ENCODE data around the gene AGPAT3. TPM values are rescaled to one million over a fixed set of nuclear protein-coding genes. Genes with fewer than 3 reads are reported as not detected.
"Not testable (repeated sequence)": the region's sequence is repeated elsewhere in the genome, so short reads cannot be mapped to it uniquely, and the experiment has no call there.

The AGPAT3 gene
- polyA plus RNA-seq, 2 of the 4 experiments (the other 2 are of a cell fraction): 18.2 to 20.3 TPM

DNA sequence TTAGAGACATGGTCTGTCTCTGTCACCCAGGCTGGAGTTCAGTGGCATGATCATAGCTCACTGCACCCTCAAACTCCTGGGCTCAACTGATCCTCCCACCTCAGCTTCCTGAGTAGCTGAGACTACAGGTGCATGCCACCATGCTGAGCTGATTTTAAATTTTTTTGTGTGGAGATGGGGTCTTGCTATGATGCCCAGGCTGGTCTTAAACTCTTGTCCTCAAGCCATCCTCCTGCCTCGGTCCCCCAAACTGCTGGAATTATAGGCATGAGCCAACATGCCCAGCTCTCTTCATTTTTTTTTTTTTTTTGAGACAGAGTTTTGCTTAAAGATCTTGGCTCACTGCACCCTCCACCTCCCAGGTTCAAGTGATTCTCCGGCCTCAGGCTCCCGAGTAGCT is 24.8 kb upstream of the AGPAT3 start (continued):
- TF ChIP-seq, protein P1, sequence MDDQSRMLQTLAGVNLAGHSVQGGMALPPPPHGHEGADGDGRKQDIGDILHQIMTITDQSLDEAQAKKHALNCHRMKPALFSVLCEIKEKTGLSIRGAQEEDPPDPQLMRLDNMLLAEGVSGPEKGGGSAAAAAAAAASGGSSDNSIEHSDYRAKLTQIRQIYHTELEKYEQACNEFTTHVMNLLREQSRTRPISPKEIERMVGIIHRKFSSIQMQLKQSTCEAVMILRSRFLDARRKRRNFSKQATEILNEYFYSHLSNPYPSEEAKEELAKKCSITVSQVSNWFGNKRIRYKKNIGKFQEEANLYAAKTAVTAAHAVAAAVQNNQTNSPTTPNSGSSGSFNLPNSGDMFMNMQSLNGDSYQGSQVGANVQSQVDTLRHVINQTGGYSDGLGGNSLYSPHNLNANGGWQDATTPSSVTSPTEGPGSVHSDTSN (IDR thresholded peaks at IDR 0.05): no peak
- no peak for TF ChIP-seq CBX8 (IDR thresholded peaks at IDR 0.05)
- TF ChIP-seq TFCP2L1 (CRISPR knock-in tag; IDR thresholded peaks at IDR 0.05): no peak

DNA sequence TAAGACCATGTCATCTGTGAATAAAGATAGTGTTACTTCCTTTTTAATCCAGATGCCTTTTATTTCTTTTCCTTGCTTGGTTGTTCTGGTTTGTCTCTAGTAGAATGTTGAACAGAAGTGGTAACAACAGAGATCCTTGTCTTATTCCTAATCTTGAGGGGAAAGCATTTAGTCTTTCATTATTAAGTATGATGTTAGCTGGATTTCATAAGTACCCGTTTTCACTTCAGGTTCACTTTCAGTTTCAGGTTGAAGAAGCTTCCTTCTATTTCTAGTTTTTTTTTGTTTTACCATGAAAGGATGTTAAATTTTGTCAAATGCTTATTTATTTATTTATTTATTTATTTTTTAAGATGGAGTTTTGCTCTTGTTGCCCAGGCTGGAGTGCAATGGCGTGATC is 22.3 kb upstream of the AGPAT3 start:
- no peak overlapping the region for H3K4me2 ChIP-seq
- POLR2A ChIA-PET: no interaction called here
- H3K9me3 ChIP-seq: no peaks in the 10 kb centered on the region
- H3K27ac ChIP-seq: no peak overlapping the region
- FAIRE-seq (no peak), DNase-seq (ENCODE audit: low read depth in 1 of 2, low spot score in 1 of 2) (no peak), ATAC-seq (no peak)
- 68% methylated on average over 2 of the region's 2 CpGs for WGBS (ENCODE audit: missing lambda C conversion rate)
- no peak for TF ChIP-seq RARB (CRISPR knock-in tag; IDR thresholded peaks at IDR 0.05)
- TF ChIP-seq NFE2L2 (conservative IDR thresholded peaks at IDR 0.05; ENCODE audit: low read length): no peak
- TF ChIP-seq TFCP2L1 (CRISPR knock-in tag; IDR thresholded peaks at IDR 0.05): no peak
- TF ChIP-seq POLR2AphosphoS2 (conservative IDR thresholded peaks at IDR 0.05; ENCODE audit: low read length): no peak
- TF ChIP-seq JUNB (IDR thresholded peaks at IDR 0.05): no peak
- TF ChIP-seq MYC (IDR thresholded peaks at IDR 0.05; ENCODE audit: borderline replicate concordance, low read length): no peak
- no peak for TF ChIP-seq ZSCAN20 (CRISPR knock-in tag; IDR thresholded peaks at IDR 0.05)
- TF ChIP-seq, protein P2, sequence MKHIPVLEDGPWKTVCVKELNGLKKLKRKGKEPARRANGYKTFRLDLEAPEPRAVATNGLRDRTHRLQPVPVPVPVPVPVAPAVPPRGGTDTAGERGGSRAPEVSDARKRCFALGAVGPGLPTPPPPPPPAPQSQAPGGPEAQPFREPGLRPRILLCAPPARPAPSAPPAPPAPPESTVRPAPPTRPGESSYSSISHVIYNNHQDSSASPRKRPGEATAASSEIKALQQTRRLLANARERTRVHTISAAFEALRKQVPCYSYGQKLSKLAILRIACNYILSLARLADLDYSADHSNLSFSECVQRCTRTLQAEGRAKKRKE (CRISPR knock-in tag; IDR thresholded peaks at IDR 0.05; ENCODE audit: low read depth): no peak
- no peak for TF ChIP-seq FOSL2 (IDR thresholded peaks at IDR 0.05)
- TF ChIP-seq FOSL2 (CRISPR knock-in tag; IDR thresholded peaks at IDR 0.05): no peak
- TF ChIP-seq, protein P3, sequence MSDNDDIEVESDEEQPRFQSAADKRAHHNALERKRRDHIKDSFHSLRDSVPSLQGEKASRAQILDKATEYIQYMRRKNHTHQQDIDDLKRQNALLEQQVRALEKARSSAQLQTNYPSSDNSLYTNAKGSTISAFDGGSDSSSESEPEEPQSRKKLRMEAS (IDR thresholded peaks at IDR 0.05): no peak
- TF ChIP-seq ZC3H11A (IDR thresholded peaks at IDR 0.05): no peak
- no peak for TF ChIP-seq EHF (CRISPR knock-in tag; IDR thresholded peaks at IDR 0.05)
- no peak for TF ChIP-seq CHD2 (IDR thresholded peaks at IDR 0.05; ENCODE audit: low read length, partially characterized antibody)
- TF ChIP-seq EHMT2 (IDR thresholded peaks at IDR 0.05; ENCODE audit: low read depth): no peak
- no peak for TF ChIP-seq KDM1A (IDR thresholded peaks at IDR 0.05; ENCODE audit: low read depth)
- TF ChIP-seq KDM5A (IDR thresholded peaks at IDR 0.05): no peak
- no peak for TF ChIP-seq NR3C1 (IDR thresholded peaks at IDR 0.05)
- TF ChIP-seq, protein P4, sequence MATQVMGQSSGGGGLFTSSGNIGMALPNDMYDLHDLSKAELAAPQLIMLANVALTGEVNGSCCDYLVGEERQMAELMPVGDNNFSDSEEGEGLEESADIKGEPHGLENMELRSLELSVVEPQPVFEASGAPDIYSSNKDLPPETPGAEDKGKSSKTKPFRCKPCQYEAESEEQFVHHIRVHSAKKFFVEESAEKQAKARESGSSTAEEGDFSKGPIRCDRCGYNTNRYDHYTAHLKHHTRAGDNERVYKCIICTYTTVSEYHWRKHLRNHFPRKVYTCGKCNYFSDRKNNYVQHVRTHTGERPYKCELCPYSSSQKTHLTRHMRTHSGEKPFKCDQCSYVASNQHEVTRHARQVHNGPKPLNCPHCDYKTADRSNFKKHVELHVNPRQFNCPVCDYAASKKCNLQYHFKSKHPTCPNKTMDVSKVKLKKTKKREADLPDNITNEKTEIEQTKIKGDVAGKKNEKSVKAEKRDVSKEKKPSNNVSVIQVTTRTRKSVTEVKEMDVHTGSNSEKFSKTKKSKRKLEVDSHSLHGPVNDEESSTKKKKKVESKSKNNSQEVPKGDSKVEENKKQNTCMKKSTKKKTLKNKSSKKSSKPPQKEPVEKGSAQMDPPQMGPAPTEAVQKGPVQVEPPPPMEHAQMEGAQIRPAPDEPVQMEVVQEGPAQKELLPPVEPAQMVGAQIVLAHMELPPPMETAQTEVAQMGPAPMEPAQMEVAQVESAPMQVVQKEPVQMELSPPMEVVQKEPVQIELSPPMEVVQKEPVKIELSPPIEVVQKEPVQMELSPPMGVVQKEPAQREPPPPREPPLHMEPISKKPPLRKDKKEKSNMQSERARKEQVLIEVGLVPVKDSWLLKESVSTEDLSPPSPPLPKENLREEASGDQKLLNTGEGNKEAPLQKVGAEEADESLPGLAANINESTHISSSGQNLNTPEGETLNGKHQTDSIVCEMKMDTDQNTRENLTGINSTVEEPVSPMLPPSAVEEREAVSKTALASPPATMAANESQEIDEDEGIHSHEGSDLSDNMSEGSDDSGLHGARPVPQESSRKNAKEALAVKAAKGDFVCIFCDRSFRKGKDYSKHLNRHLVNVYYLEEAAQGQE (IDR thresholded peaks at IDR 0.05): no peak
- no peak overlapping the region for H3K4me3 ChIP-seq
- CTCF ChIA-PET: no interaction called here
- H3K4me1 ChIP-seq: no peaks in the 10 kb centered on the region

DNA sequence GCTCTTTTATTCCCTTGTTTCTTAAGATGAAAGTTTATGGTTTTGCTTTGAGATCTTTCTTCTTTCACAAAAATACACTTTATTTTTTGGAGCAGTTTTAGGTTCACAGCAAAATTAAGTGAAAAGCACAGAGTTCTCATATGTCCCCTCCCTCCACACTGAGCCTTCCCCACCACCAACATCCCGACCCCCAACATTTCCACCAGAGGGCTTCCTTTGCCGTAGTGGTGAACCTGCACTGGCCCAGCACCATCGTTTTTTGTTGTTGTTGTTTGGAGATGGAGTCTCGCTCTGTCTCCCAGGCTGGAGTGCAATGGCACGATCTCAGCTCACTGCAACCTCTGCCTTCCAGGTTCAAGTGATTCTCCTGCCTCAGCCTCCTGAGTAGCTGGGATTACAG is 20.1 kb upstream of the AGPAT3 start:
- H3K4me2 ChIP-seq; H3K27ac ChIP-seq; FAIRE-seq; POLR2A ChIA-PET; DNase-seq (ENCODE audit: low read depth in 1 of 2, low spot score in 1 of 2); H3K4me3 ChIP-seq; ATAC-seq; H3K9me3 ChIP-seq; H3K4me1 ChIP-seq: not testable (repeated sequence)
- CTCF ChIA-PET: interaction anchor here (1.7 kb wide), 1 partner anchor 33 kb away, joined by 4 read pairs; no protein-coding TSS in a partner anchor
- 69% methylated on average over 5 of the region's 5 CpGs for WGBS (ENCODE audit: missing lambda C conversion rate)
